22Rv1 (cell line): ENCODE data around the gene WWTR1.

Source experiments
- H3K27ac ChIP-seq: fragments of 450-650 bp; 2 replicates; pipeline ENCODE4 v1.5.1; 2017
- ZFX ChIP-seq: fragments of 450-650 bp; IDR thresholded peaks from 2 replicates; pipeline ENCODE4 v1.6.1; 2017; ENCODE audit warnings: antibody characterized with exemption, borderline replicate concordance
- TF ChIP-seq, protein P1 (sequence below): fragments of 450-650 bp; IDR thresholded peaks from 2 replicates; pipeline ENCODE4 v1.5.1; 2017; ENCODE audit warnings: mild to moderate bottlenecking

The WWTR1 gene

DNA sequence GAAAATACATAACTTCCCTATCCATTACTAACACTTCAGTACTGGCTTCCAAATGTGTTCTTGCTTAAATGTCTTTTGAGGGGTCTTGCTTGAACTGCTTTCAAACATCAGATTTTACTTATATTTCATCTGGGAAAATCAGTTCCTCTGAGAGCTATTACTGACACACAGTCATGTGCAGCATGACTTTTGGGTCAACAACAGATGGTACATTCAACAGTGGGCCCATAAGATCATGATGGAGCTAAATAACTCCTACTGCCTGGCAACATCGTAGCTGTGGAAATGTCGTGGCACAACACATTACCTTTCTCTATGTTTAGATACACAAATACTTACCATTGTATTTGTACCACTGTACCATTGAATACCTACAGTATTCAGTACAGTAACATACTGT, 43.8 kb downstream of the WWTR1 start:
- TF ChIP-seq, protein P1, sequence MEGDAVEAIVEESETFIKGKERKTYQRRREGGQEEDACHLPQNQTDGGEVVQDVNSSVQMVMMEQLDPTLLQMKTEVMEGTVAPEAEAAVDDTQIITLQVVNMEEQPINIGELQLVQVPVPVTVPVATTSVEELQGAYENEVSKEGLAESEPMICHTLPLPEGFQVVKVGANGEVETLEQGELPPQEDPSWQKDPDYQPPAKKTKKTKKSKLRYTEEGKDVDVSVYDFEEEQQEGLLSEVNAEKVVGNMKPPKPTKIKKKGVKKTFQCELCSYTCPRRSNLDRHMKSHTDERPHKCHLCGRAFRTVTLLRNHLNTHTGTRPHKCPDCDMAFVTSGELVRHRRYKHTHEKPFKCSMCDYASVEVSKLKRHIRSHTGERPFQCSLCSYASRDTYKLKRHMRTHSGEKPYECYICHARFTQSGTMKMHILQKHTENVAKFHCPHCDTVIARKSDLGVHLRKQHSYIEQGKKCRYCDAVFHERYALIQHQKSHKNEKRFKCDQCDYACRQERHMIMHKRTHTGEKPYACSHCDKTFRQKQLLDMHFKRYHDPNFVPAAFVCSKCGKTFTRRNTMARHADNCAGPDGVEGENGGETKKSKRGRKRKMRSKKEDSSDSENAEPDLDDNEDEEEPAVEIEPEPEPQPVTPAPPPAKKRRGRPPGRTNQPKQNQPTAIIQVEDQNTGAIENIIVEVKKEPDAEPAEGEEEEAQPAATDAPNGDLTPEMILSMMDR, result no peak
- TF ChIP-seq ZFX, result no peak
- no peak overlapping the region for H3K27ac ChIP-seq

DNA sequence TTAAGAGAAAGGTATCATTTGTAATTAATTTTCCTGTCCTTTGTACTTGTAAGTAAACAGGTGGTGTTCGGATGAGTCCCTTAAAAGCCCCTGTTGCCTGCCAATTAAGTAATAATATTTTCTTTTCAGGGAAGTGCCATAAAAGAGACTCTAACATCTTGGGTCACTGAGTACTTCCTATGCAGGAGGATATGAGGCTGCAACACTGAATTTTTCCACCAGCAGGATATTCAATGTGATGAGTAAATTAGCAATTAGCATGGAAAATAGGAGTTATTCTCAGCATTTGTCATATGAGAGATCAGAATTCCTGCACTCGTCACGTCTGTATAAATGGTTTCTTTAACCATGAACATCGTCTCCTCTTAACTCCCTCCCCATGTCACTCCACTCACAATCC, 45.4 kb downstream of the WWTR1 start:
- TF ChIP-seq, protein P1, result no peak
- no peak for TF ChIP-seq ZFX
- no peak overlapping the region for H3K27ac ChIP-seq

DNA sequence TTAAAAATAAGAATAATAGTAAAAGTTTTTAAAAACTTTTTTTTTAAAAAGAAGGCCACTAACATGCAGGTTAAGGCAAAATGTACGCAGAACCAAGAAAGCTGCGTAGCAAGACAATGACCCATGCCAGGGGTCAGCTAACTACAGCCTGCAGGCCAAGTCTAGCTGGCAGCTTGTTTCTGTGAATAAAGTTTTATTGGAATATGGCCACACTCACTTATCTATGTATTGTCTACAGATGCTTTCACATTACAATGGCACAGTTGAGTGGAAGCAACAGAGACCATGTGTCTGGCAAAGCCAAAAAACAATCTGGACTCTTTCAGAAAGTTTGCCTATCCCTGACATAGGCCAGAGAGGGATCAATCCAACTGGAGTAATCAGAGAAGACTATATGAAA, 46.7 kb downstream of the WWTR1 start:
- no peak for TF ChIP-seq ZFX
- TF ChIP-seq, protein P1, result no peak
- no peak overlapping the region for H3K27ac ChIP-seq

DNA sequence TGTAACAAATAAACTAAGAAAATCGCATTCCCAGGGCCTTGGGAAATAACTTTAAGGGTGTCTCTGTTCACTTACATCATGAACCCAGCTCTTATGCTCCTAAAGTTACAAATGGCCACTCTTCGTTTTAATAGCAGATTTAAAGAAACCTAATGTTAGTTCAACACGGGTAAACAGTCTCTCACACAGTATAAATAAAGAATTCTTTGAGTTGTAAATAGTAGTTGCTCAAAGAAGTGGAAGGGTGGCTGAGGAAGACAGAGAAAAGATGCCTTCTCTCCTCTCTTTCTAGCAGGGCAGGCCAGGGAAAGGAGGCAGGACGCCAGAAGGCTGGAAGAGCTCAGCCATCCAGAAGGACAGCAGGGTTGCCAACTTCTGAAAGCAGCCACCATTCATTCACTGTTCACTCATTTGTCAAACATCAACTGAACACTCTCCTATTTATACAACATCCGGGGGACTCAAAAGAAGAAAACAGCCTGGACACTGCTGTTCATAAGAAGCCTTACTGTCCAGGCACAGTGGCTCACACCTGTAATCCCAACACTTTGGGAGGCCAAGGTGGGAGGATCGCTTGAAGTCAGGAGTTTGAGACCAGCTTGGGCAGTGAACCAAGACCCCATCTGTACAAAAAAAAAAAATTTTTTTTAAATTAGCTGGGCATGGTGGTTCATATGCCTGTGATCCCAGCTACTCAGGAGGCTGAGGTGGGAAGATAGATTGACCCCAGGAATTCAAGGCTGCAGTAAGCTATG, 47.3 kb downstream of the WWTR1 start:
- TF ChIP-seq, protein P1, result no peak
- no peak for TF ChIP-seq ZFX
- H3K27ac ChIP-seq, result no peak overlapping the region

DNA sequence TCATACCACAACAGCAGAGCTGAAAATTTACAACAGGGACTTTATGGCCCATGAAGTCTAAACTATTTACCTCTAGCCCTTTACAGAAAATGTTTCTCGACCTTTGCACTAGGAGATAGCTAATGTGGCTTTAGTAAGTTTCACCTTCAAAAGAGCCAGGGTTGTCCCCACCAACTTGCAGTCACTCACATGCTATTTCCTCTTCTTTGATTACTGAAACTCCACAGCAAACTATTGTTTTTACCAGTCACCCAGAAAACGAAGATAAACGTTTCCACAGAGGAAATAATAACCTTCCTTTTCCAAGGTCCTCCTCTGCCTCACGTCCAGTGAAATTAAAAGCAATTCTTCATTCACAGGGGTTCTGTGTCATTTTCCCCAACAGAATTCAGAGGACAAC, 48.2 kb downstream of the WWTR1 start:
- no peak for TF ChIP-seq ZFX
- TF ChIP-seq, protein P1, result no peak
- no peak overlapping the region for H3K27ac ChIP-seq

DNA sequence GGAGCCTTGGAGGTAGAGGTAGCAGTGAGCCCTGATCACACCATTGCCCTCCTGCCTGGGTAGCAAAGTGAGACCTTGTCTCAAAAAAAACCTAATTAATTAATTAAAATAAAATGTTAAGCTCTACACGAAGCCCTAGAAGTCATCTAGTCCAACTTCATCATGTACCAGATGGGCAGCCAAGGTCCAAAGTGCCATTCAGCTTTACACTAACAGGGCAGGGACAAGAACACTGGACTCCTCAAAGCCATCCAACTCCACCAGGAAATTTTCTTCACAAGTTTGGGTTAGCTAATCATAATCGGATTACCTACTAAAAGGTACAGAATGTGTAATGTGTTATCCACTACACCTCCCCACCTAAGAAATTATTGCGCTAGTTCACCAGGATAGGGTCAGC, 48.8 kb downstream of the WWTR1 start:
- no peak overlapping the region for H3K27ac ChIP-seq
- TF ChIP-seq, protein P1, result no peak
- no peak for TF ChIP-seq ZFX

DNA sequence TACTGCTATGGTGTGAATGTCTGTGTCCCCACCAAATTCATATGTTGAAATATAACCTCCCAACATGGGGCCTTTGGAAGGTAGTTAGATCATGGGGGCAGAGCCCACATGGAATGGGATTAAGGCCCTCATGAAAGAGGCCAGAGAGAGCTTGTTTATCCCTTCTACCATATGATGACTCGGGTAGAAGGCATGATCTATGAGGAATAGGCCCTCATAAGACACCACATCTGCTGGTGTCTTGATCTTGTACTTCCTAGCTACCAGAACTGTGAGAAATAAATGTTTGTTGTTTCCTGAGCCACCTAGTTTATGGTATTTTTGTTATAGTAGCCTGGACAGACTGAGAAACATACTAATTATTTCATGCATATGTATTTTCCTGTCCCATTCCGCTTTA, 51.9 kb downstream of the WWTR1 start:
- TF ChIP-seq, protein P1, result no peak
- no peak for TF ChIP-seq ZFX
- H3K27ac ChIP-seq, result no peak overlapping the region
